Measurements from ENCODE around the gene FAM156A. TPM values are rescaled to one million over a fixed set of nuclear protein-coding genes. Genes with fewer than 3 reads are reported as not detected.
"Not testable (repeated sequence)": the region's sequence is repeated elsewhere in the genome, so short reads cannot be mapped to it uniquely, and the experiment has no call there.

Gene FAM156A
- total RNA-seq, 2 donors from 2014 or later: 24.8 to 41.5 TPM

GRCh38 chrX:52905531-52905930, 52.8 kb downstream of the FAM156A start:
- not testable (repeated sequence) for H3K27me3 Mint-ChIP-seq; H3K9me3 Mint-ChIP-seq; ATAC-seq; H3K4me1 Mint-ChIP-seq (ENCODE audit: low read depth in 2 of 2); DNase-seq (ENCODE audit: low spot score); H3K4me3 Mint-ChIP-seq; H3K36me3 Mint-ChIP-seq; H3K27ac Mint-ChIP-seq

Other genes starting within 250 kb of the FAM156A start
- not detected for gene SSX2B, start 207.3 kb downstream of the FAM156A start, total RNA-seq
- not detected for gene SPANXN5, start 161.1 kb downstream of the FAM156A start, total RNA-seq
- not detected for gene XAGE5, start 147.2 kb downstream of the FAM156A start, total RNA-seq
- not detected for gene XAGE3, start 90.4 kb downstream of the FAM156A start, total RNA-seq
- gene FAM156B, start 61.2 kb downstream of the FAM156A start, total RNA-seq: 10 to 100 TPM in 1 of 2 donors, 1 to 10 TPM in 1; 4.7 to 36.1 TPM
- not detected for gene GPR173, start 90.3 kb upstream of the FAM156A start, total RNA-seq
- gene TSPYL2, start 123.8 kb upstream of the FAM156A start, total RNA-seq: 10 to 100 TPM; 17.6 to 35.8 TPM
- gene KANTR, start 135.6 kb upstream of the FAM156A start, total RNA-seq: 10 to 100 TPM in 1 of 2 donors, 1 to 10 TPM in 1; 5.7 to 17.6 TPM

Measured in natural killer cell treated with Interleukin-12 subunit alpha and Interleukin-12 subunit beta and Interleukin-15 and Interleukin-18, amount 100 ng/mL, for 72 hours (primary cell).